ENCODE results near the gene ATG9B.
"Not testable (repeated sequence)": the region's sequence is repeated elsewhere in the genome, so short reads cannot be mapped to it uniquely, and the experiment has no call there.

ATG9B gene

GRCh38 chr7:151045967-151046366, 21.7 kb upstream of the ATG9B start:
- peaks cover 26 to 31% of the 10 kb centered on the region in 2 experiments for H3K36me3 ChIP-seq (ENCODE audit: control insufficient read depth in 1 of 2, insufficient read depth in 2 of 2, low read length in 2 of 2)
- no CpG with 5 or more reads among the region's 9 CpGs for WGBS (ENCODE audit: extremely low coverage, insufficient coverage, insufficient read length)
- no peak overlapping the region for H3K18ac ChIP-seq (ENCODE audit: low read length)
- H3K27ac ChIP-seq (ENCODE audit: low read depth, low read length): no peak overlapping the region
- peaks cover 7% of the 10 kb centered on the region for H3K27me3 ChIP-seq (ENCODE audit: insufficient read depth, low read length)
- H3K23ac ChIP-seq (ENCODE audit: low read length): no peak overlapping the region
- H2AK5ac ChIP-seq (ENCODE audit: low read length): no peak overlapping the region
- no peaks in the 10 kb centered on the region for H3K79me2 ChIP-seq (ENCODE audit: control insufficient read depth, insufficient read depth, low read length, poor library complexity)
- no peak overlapping the region for H3K14ac ChIP-seq (ENCODE audit: low read length)
- no peak overlapping the region for H2BK120ac ChIP-seq (ENCODE audit: insufficient read depth, low read length, poor library complexity)
- no peak overlapping the region for H3K4me2 ChIP-seq (ENCODE audit: low read length)
- no peak overlapping the region for H3K9ac ChIP-seq (ENCODE audit: low read length)
- no peak overlapping the region for H2BK5ac ChIP-seq (ENCODE audit: low read depth, low read length, poor library complexity)
- H3K4ac ChIP-seq (ENCODE audit: low read depth, low read length): no peak overlapping the region
- H2AFZ ChIP-seq (ENCODE audit: insufficient read depth, low read length, poor library complexity): no peak overlapping the region
- no peak overlapping the region for H2BK12ac ChIP-seq (ENCODE audit: low read length)
- peaks cover 1 to 3% of the 10 kb centered on the region in 2 experiments for H3K4me1 ChIP-seq (ENCODE audit: control insufficient read depth in 1 of 2, insufficient read depth in 2 of 2, low read length in 2 of 2)
- H3K4me3 ChIP-seq (ENCODE audit: low read depth, low read length): no peak overlapping the region
- no peak for DNase-seq
- H4K91ac ChIP-seq (ENCODE audit: low read depth, low read length): no peak overlapping the region
- no peaks in the 10 kb centered on the region for H3K79me1 ChIP-seq (ENCODE audit: low read length)
- no peak overlapping the region for H4K12ac ChIP-seq (ENCODE audit: low read depth, low read length)
- H4K8ac ChIP-seq (ENCODE audit: low read depth, low read length): no peak overlapping the region
- peaks cover 6% of the 10 kb centered on the region for H3K9me3 ChIP-seq (ENCODE audit: insufficient read depth, low read depth, low read length)

GRCh38 chr7:151045262-151045661, 21.0 kb upstream of the ATG9B start:
- Histone ChIP-seq H3K23ac (ENCODE audit: low read length) (no peak overlapping the region), H3K4ac (ENCODE audit: low read depth, low read length) (no peak overlapping the region), H2BK120ac (ENCODE audit: insufficient read depth, low read length, poor library complexity) (no peak overlapping the region), H3K4me2 (ENCODE audit: low read length) (no peak overlapping the region), H2BK5ac (ENCODE audit: low read depth, low read length, poor library complexity) (no peak overlapping the region), H3K9me3 (ENCODE audit: insufficient read depth, low read depth, low read length) (peaks cover 6% of the 10 kb centered on the region), H4K8ac (ENCODE audit: low read depth, low read length) (no peak overlapping the region), H3K4me1 (ENCODE audit: control insufficient read depth in 1 of 2, insufficient read depth in 2 of 2, low read length in 2 of 2) (peaks cover under 1 to 2% of the 10 kb centered on the region in 2 experiments), H2AK5ac (ENCODE audit: low read length) (no peak overlapping the region), H3K79me2 (ENCODE audit: control insufficient read depth, insufficient read depth, low read length, poor library complexity) (no peaks in the 10 kb centered on the region), H2AFZ (ENCODE audit: insufficient read depth, low read length, poor library complexity) (no peak overlapping the region), H3K14ac (ENCODE audit: low read length) (no peak overlapping the region), H3K18ac (ENCODE audit: low read length) (no peak overlapping the region), H3K36me3 (ENCODE audit: control insufficient read depth in 1 of 2, insufficient read depth in 2 of 2, low read length in 2 of 2) (peaks cover 26 to 33% of the 10 kb centered on the region in 2 experiments), H4K91ac (ENCODE audit: low read depth, low read length) (no peak overlapping the region), H4K12ac (ENCODE audit: low read depth, low read length) (no peak overlapping the region), H3K9ac (ENCODE audit: low read length) (no peak overlapping the region), H3K79me1 (ENCODE audit: low read length) (peaks cover 2% of the 10 kb centered on the region), H3K27me3 (ENCODE audit: insufficient read depth, low read length) (no peaks in the 10 kb centered on the region), H2BK12ac (ENCODE audit: low read length) (no peak overlapping the region), H3K27ac (ENCODE audit: low read depth, low read length) (no peak overlapping the region), H3K4me3 (ENCODE audit: low read depth, low read length) (no peak overlapping the region)
- WGBS (ENCODE audit: extremely low coverage, insufficient coverage, insufficient read length): no CpG with 5 or more reads among the region's 11 CpGs
- DNase-seq: no peak

- Histone ChIP-seq H3K27me3 (ENCODE audit: insufficient read depth, low read length) (no peaks in the 10 kb centered on the region), H3K79me2 (ENCODE audit: control insufficient read depth, insufficient read depth, low read length, poor library complexity) (no peaks in the 10 kb centered on the region), H4K91ac (ENCODE audit: low read depth, low read length) (no peak overlapping the region), H2BK12ac (ENCODE audit: low read length) (no peak overlapping the region), H3K23ac (ENCODE audit: low read length) (no peak overlapping the region), H3K4me3 (ENCODE audit: low read depth, low read length) (no peak overlapping the region), H3K14ac (ENCODE audit: low read length) (no peak overlapping the region), H3K4ac (ENCODE audit: low read depth, low read length) (no peak overlapping the region), H3K18ac (ENCODE audit: low read length) (no peak overlapping the region), H3K79me1 (ENCODE audit: low read length) (peaks cover 8% of the 10 kb centered on the region), H2AFZ (ENCODE audit: insufficient read depth, low read length, poor library complexity) (no peak overlapping the region), H2BK120ac (ENCODE audit: insufficient read depth, low read length, poor library complexity) (no peak overlapping the region), H4K12ac (ENCODE audit: low read depth, low read length) (no peak overlapping the region), H3K9me3 (ENCODE audit: insufficient read depth, low read depth, low read length) (peaks cover 3% of the 10 kb centered on the region), H3K36me3 (ENCODE audit: control insufficient read depth in 1 of 2, insufficient read depth in 2 of 2, low read length in 2 of 2) (peaks cover 26 to 33% of the 10 kb centered on the region in 2 experiments), H2AK5ac (ENCODE audit: low read length) (no peak overlapping the region), H4K8ac (ENCODE audit: low read depth, low read length) (no peak overlapping the region), H3K4me2 (ENCODE audit: low read length) (no peak overlapping the region), H3K4me1 (ENCODE audit: control insufficient read depth in 1 of 2, insufficient read depth in 2 of 2, low read length in 2 of 2) (peaks cover 12 to 13% of the 10 kb centered on the region in 2 experiments), H2BK5ac (ENCODE audit: low read depth, low read length, poor library complexity) (no peak overlapping the region), H3K27ac (ENCODE audit: low read depth, low read length) (no peak overlapping the region), H3K9ac (ENCODE audit: low read length) (no peak overlapping the region)
- WGBS (ENCODE audit: extremely low coverage, insufficient coverage, insufficient read length): no CpG with 5 or more reads among the region's 20 CpGs
- no peak for DNase-seq
Measured at GRCh38 chr7:151043959-151044358, 19.7 kb upstream of the ATG9B start.

- not testable (repeated sequence) for H3K27me3 ChIP-seq (ENCODE audit: insufficient read depth, low read length)
- no CpG with 5 or more reads among the region's 10 CpGs for WGBS (ENCODE audit: extremely low coverage, insufficient coverage, insufficient read length)
Measured at GRCh38 chr7:151043449-151043848, 19.2 kb upstream of the ATG9B start.

More at GRCh38 chr7:151043449-151043848, 19.2 kb upstream of the ATG9B start:
- not testable (repeated sequence) for H4K91ac ChIP-seq (ENCODE audit: low read depth, low read length); H3K4ac ChIP-seq (ENCODE audit: low read depth, low read length); H4K12ac ChIP-seq (ENCODE audit: low read depth, low read length); H2BK5ac ChIP-seq (ENCODE audit: low read depth, low read length, poor library complexity); H3K18ac ChIP-seq (ENCODE audit: low read length); H3K14ac ChIP-seq (ENCODE audit: low read length); H2AK5ac ChIP-seq (ENCODE audit: low read length); H2BK12ac ChIP-seq (ENCODE audit: low read length); DNase-seq; H3K4me3 ChIP-seq (ENCODE audit: low read depth, low read length); H2AFZ ChIP-seq (ENCODE audit: insufficient read depth, low read length, poor library complexity); H3K27ac ChIP-seq (ENCODE audit: low read depth, low read length); H4K8ac ChIP-seq (ENCODE audit: low read depth, low read length); H3K9me3 ChIP-seq (ENCODE audit: insufficient read depth, low read depth, low read length); H3K4me2 ChIP-seq (ENCODE audit: low read length); H3K79me2 ChIP-seq (ENCODE audit: control insufficient read depth, insufficient read depth, low read length, poor library complexity); H3K23ac ChIP-seq (ENCODE audit: low read length); H3K9ac ChIP-seq (ENCODE audit: low read length); H2BK120ac ChIP-seq (ENCODE audit: insufficient read depth, low read length, poor library complexity)
- peaks cover 26 to 33% of the 10 kb centered on the region in 2 experiments for H3K36me3 ChIP-seq (ENCODE audit: control insufficient read depth in 1 of 2, insufficient read depth in 2 of 2, low read length in 2 of 2)
- peaks cover 17 to 18% of the 10 kb centered on the region in 2 experiments for H3K4me1 ChIP-seq (ENCODE audit: control insufficient read depth in 1 of 2, insufficient read depth in 2 of 2, low read length in 2 of 2)
- peaks cover 11% of the 10 kb centered on the region for H3K79me1 ChIP-seq (ENCODE audit: low read length)
